Left renal cortex interstitium (tissue), 4 donors: Measurements from ENCODE around the gene ULK3. TPM values are rescaled to one million over a fixed set of nuclear protein-coding genes. Genes with fewer than 3 reads are reported as not detected.

ENCODE experiments used
- DNase-seq, 4 donors: peaks; one replicate each; pipeline ENCODE4 v3.0.0-alpha.2; 2013; ENCODE audit warnings: low read depth in 4 of 4, low spot score in 2 of 4, missing footprints in 1 of 4
- polyA plus RNA-seq, 4 donors: library from polyadenylated mRNA; unstranded; fragments of 120-200 nt; gene quantifications; one replicate each; pipeline ENCODE4 v1.2.1, GENCODE V29; 2013; ENCODE audit not compliant: insufficient read length in 4 of 4

Gene ULK3
- polyA plus RNA-seq, 4 donors, result 30.5 to 36.2 (median 33.7) TPM

- no peak for DNase-seq
Observed at GRCh38 chr15:74824976-74825375, 18.0 kb downstream of the ULK3 start.

- DNase-seq, result no peak
Observed at GRCh38 chr15:74823324-74823723, 19.6 kb downstream of the ULK3 start.

GRCh38 chr15:74822233-74822632, 20.7 kb downstream of the ULK3 start:
- DNase-seq, result no peak

- DNase-seq, result no peak
Observed at GRCh38 chr15:74821790-74822158, 21.2 kb downstream of the ULK3 start.

GRCh38 chr15:74821091-74821789, 21.7 kb downstream of the ULK3 start:
- DNase-seq, result no peak

- DNase-seq, result no peak
Observed at GRCh38 chr15:74820056-74820455, 22.9 kb downstream of the ULK3 start.

GRCh38 chr15:74817370-74817737, 25.6 kb downstream of the ULK3 start:
- no peak for DNase-seq

GRCh38 chr15:74816624-74817369, 26.2 kb downstream of the ULK3 start:
- DNase-seq, result no peak

GRCh38 chr15:74815961-74816360, 27.0 kb downstream of the ULK3 start:
- no peak for DNase-seq

- no peak for DNase-seq
Observed at GRCh38 chr15:74815121-74815934, 27.6 kb downstream of the ULK3 start.

- no peak for DNase-seq
Observed at GRCh38 chr15:74812533-74812932, 30.4 kb downstream of the ULK3 start, which contains the start of gene LMAN1L. Gene LMAN1L (plus strand): TSS chr15:74812835. CDS start chr15:74812855, 20 bp downstream.

- no peak for DNase-seq
Observed at GRCh38 chr15:74809956-74810355, 33.0 kb downstream of the ULK3 start.

- no peak for DNase-seq
Observed at GRCh38 chr15:74809242-74809641, 33.7 kb downstream of the ULK3 start.

- no peak for DNase-seq
Observed at GRCh38 chr15:74808840-74809229, 34.1 kb downstream of the ULK3 start.

- DNase-seq, result no peak
Observed at GRCh38 chr15:74808078-74808839, 34.7 kb downstream of the ULK3 start.

GRCh38 chr15:74807282-74807681, 35.7 kb downstream of the ULK3 start:
- no peak for DNase-seq

- DNase-seq, result no peak
Observed at GRCh38 chr15:74804935-74805334, 38.0 kb downstream of the ULK3 start.

- DNase-seq, result no peak
Observed at GRCh38 chr15:74802862-74803447, 40.0 kb downstream of the ULK3 start.

- no peak for DNase-seq
Observed at GRCh38 chr15:74802290-74802689, 40.7 kb downstream of the ULK3 start.

GRCh38 chr15:74801311-74801997, 41.5 kb downstream of the ULK3 start:
- no peak for DNase-seq
